HG03571 (cell line): ENCODE data around the gene ADGRV1.
"Not testable (repeated sequence)": the region's sequence is repeated elsewhere in the genome, so short reads cannot be mapped to it uniquely, and the experiment has no call there.

ENCODE experiments used
- ATAC-seq: cut with Tn5 transposase; IDR thresholded peaks from one replicate; pipeline ENCODE4 v1.9.1; 2021; ENCODE audit not compliant: unreplicated experiment

Gene ADGRV1

GRCh38 chr5:90586469-90586868 lies 27.9 kb downstream of the ADGRV1 start:
- ATAC-seq, result no peak

GRCh38 chr5:90590170-90590569 lies 31.6 kb downstream of the ADGRV1 start:
- ATAC-seq, result no peak

GRCh38 chr5:90593083-90593482 lies 34.5 kb downstream of the ADGRV1 start:
- ATAC-seq, result not testable (repeated sequence)

GRCh38 chr5:90595766-90596165 lies 37.2 kb downstream of the ADGRV1 start:
- ATAC-seq, result not testable (repeated sequence)

- ATAC-seq, result no peak
Observed at GRCh38 chr5:90598293-90598692, 39.7 kb downstream of the ADGRV1 start.

GRCh38 chr5:90600307-90600706 lies 41.7 kb downstream of the ADGRV1 start:
- not testable (repeated sequence) for ATAC-seq

- no peak for ATAC-seq
Observed at GRCh38 chr5:90601468-90601867, 42.9 kb downstream of the ADGRV1 start.

GRCh38 chr5:90602681-90603080 lies 44.1 kb downstream of the ADGRV1 start:
- ATAC-seq, result no peak

- no peak for ATAC-seq
Observed at GRCh38 chr5:90606539-90606938, 47.9 kb downstream of the ADGRV1 start.

- peak; percentile 77 for ATAC-seq
Observed at GRCh38 chr5:90612919-90613318, 54.3 kb downstream of the ADGRV1 start.

- no peak for ATAC-seq
Observed at GRCh38 chr5:90613459-90613858, 54.9 kb downstream of the ADGRV1 start.

GRCh38 chr5:90613918-90614504 lies 55.4 kb downstream of the ADGRV1 start:
- no peak for ATAC-seq

GRCh38 chr5:90615355-90615754 lies 56.8 kb downstream of the ADGRV1 start:
- ATAC-seq, result no peak

GRCh38 chr5:90618071-90618470 lies 59.5 kb downstream of the ADGRV1 start:
- no peak for ATAC-seq

- ATAC-seq, result not testable (repeated sequence)
Observed at GRCh38 chr5:90619762-90620161, 61.2 kb downstream of the ADGRV1 start.

- no peak for ATAC-seq
Observed at GRCh38 chr5:90621848-90622247, 63.3 kb downstream of the ADGRV1 start.

- no peak for ATAC-seq
Observed at GRCh38 chr5:90626493-90626892, 67.9 kb downstream of the ADGRV1 start.

- no peak for ATAC-seq
Observed at GRCh38 chr5:90628492-90628891, 69.9 kb downstream of the ADGRV1 start.

GRCh38 chr5:90632791-90633190 lies 74.2 kb downstream of the ADGRV1 start:
- ATAC-seq, result no peak

GRCh38 chr5:90636948-90637347 lies 78.4 kb downstream of the ADGRV1 start:
- ATAC-seq, result no peak

GRCh38 chr5:90637731-90638130 lies 79.1 kb downstream of the ADGRV1 start:
- ATAC-seq, result no peak

- ATAC-seq, result no peak
Observed at GRCh38 chr5:90638878-90639277, 80.3 kb downstream of the ADGRV1 start.

- no peak for ATAC-seq
Observed at GRCh38 chr5:90640484-90641059, 82.0 kb downstream of the ADGRV1 start.
